LNCaP clone FGC (cell line): ENCODE measurements around the gene COCH.

Experiments
- DNase-seq: peaks from one replicate; pipeline ENCODE4 v3.0.0-alpha.2; 2011; ENCODE audit warnings: low read depth
- H3K4me3 ChIP-seq: 2 replicates; pipeline ENCODE4 v1.5.1; 2011; ENCODE audit warnings: mild to moderate bottlenecking, low read depth, low read length, control low read depth
- TF ChIP-seq, protein P1 (sequence below): IDR thresholded peaks from 2 replicates; pipeline ENCODE4 v1.5.1; 2012; ENCODE audit warnings: mild to moderate bottlenecking; ENCODE audit not compliant: control insufficient read depth, insufficient read depth; ENCODE audit errors: extremely low read depth

Gene COCH

DNA sequence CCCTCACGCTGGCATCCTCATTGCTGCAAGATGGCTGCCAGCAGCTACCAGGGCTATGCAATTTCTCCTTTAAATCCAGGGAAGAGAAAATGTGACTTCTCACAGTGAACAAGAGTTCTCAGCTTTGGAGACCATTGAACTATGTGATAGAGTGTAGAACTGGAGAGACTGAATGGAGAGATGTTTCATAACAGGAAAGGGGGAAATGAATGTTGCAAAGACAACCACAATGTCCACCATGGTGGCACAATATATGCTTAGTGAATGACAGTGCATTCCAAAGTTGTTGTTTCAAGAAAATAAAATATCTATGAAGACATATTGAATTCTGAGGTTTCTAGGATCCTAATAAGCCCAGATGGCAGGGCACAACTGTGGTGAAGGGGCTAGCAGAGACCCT, 13.2 kb upstream of the COCH start:
- no peak for DNase-seq

DNA sequence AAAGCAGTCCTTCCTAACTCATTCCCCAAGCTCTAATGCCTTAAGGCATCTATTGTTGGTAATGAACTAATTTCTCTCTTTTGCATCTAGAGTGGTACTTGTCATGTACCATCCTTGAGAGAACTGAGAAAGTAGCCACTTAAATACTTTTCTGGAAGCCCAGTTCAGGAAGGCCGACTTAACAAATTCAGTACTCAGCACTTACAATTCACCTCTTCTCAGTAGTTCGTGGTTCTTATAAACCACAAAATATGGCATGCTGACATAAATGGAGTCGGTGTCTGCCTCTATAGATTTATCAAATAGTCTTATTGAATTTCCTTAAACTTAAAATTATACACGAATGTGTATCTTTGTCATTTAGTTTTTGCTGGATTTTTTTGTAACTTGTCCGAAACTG, 9.4 kb upstream of the COCH start:
- H3K4me3 ChIP-seq = no peak overlapping the region
- TF ChIP-seq, protein P1, sequence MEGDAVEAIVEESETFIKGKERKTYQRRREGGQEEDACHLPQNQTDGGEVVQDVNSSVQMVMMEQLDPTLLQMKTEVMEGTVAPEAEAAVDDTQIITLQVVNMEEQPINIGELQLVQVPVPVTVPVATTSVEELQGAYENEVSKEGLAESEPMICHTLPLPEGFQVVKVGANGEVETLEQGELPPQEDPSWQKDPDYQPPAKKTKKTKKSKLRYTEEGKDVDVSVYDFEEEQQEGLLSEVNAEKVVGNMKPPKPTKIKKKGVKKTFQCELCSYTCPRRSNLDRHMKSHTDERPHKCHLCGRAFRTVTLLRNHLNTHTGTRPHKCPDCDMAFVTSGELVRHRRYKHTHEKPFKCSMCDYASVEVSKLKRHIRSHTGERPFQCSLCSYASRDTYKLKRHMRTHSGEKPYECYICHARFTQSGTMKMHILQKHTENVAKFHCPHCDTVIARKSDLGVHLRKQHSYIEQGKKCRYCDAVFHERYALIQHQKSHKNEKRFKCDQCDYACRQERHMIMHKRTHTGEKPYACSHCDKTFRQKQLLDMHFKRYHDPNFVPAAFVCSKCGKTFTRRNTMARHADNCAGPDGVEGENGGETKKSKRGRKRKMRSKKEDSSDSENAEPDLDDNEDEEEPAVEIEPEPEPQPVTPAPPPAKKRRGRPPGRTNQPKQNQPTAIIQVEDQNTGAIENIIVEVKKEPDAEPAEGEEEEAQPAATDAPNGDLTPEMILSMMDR = no peak
- no peak for DNase-seq

More for the DNA sequence above, 13.2 kb upstream of the COCH start:
- TF ChIP-seq, protein P1 = no peak
- no peak overlapping the region for H3K4me3 ChIP-seq

DNA sequence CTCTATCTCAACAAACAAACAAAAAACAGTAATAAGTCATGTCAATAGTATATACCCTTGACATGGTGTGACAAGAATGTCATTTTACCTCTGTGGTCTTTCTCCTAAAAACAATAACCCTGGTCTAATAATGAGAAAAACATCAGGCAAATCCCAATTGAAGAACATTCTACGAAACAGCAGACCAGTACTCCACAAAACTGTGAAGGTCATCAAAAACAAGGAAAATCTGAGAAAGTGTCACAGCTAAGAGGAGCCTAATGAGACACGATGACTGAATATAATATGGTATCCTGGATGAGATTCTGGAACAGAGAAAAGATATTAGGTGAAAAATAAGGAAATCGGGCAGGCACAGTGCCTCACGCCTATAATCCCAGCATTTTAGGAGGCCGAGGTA, 5.6 kb upstream of the COCH start:
- TF ChIP-seq, protein P1 = no peak
- H3K4me3 ChIP-seq = no peak overlapping the region
- no peak for DNase-seq

DNA sequence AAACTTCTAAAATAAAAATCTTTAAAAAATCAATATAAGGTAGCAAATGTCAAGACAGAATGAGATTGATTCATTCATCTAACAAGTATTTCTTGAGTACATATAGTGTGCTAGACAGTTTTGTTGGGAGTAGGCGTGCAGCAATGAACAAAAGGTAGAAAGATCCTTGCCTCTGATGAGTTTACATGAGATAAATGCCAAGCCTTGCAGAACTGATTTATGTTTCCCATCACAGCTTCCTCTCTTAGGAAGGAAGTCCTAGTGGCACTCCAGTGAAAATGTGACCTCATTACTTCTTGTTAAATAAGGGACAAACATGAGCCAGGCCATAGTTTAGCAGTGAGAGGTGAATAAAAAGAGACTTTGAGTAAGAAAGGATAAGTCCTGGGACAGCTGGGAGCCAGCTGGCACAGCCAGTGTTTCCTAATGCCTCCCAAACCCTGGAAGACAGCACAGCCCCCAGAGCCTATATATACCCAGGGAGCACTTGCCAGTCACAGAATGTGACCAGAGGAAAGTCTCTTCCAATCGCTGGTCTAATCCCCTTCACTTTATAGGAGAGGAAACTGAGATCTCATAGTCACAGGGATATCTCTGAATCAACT, 4.7 kb upstream of the COCH start:
- no peak for DNase-seq
- TF ChIP-seq, protein P1 = no peak
- H3K4me3 ChIP-seq = no peak overlapping the region

DNA sequence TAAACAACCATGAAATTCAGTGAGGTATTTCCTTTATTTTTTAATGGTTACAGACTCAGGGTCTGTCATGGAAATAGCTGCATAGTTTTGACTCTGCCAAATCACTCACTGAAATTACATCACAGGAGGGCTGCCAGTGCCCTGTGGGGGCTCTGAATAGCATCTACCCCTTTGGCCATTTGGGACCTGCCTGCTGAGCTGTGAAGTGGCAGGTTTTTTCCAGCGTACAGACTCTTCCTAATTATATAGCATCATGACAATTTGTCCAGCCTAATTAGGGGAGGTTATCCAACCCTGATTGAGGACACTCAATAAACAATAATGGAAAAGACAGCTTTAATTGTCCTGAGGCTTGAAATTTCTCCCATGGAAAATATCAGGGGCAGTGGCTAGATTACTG, 1.8 kb upstream of the COCH start:
- H3K4me3 ChIP-seq = no peak overlapping the region
- DNase-seq = no peak
- TF ChIP-seq, protein P1 = no peak

DNA sequence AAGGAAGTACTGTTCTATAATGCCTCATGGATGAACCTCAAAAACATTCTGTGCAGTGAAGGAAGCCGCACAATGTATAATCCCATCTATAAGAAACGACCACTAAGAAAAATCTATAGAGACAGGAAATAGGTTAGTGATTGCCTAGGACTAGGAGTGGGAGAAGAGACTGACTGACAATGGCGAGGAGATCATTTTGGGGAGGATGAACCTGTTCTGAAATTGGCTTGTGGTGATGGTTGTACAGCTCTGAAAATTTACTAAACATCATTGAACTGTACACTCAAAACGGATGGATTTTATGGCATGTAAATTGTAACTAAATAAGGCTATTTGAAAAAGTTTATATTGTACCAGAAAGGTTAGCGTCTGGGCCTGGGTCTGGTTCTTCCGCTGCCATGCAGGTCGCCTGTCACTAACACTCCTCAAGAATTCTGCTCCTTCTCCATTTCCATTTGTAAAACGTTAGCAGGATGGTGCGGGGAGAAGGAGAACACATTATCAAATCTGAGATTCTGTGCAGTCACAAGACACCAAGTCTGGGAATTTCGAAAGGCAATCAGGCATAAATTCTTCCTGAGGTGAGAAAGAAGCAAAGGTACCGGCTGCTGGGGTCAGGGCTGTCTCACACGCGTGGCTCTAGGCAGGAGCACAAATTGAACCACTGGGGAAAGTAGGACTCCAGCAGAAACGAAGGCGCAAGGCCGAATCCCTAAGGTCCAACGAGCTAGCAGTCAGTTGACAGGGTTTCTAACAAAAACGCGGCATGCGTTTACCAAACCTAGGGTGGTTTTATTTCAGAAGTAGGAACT, 845 bp upstream of the COCH start:
- DNase-seq = no peak
- H3K4me3 ChIP-seq = no peak overlapping the region
- TF ChIP-seq, protein P1 = no peak
